HL-60 (cell line): ENCODE results near the gene SHANK2.

Experiments used
- TF ChIP-seq, protein P1 (sequence below): IDR thresholded peaks from 2 replicates; pipeline ENCODE4 v1.6.1; 2012; ENCODE audit warnings: low read depth; ENCODE audit not compliant: insufficient replicate concordance
- TF ChIP-seq, protein P2 (sequence below): IDR thresholded peaks from one replicate; pipeline ENCODE4 v1.5.1; 2011; ENCODE audit warnings: low read length, control low read depth, inconsistent platforms; ENCODE audit not compliant: insufficient read depth

DNA sequence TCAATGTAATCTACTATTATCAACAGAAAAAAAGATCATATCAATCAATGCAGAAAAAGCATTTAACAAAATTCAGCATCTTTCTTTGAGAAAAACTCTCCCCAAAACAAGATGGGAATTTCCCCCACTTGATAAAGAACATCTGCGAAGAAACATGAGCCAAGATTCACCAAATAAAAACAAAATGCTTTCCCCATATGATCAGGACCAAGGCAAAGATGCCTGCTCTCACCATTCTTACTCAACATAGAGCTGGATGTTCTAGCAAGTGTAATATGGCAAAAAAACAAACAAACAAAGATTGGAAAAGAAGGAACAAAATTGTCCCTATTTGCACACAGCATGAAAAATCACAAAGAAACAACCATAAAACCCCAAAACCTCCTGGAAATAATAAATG is 23.4 kb downstream of the SHANK2 start:
- TF ChIP-seq, protein P1, sequence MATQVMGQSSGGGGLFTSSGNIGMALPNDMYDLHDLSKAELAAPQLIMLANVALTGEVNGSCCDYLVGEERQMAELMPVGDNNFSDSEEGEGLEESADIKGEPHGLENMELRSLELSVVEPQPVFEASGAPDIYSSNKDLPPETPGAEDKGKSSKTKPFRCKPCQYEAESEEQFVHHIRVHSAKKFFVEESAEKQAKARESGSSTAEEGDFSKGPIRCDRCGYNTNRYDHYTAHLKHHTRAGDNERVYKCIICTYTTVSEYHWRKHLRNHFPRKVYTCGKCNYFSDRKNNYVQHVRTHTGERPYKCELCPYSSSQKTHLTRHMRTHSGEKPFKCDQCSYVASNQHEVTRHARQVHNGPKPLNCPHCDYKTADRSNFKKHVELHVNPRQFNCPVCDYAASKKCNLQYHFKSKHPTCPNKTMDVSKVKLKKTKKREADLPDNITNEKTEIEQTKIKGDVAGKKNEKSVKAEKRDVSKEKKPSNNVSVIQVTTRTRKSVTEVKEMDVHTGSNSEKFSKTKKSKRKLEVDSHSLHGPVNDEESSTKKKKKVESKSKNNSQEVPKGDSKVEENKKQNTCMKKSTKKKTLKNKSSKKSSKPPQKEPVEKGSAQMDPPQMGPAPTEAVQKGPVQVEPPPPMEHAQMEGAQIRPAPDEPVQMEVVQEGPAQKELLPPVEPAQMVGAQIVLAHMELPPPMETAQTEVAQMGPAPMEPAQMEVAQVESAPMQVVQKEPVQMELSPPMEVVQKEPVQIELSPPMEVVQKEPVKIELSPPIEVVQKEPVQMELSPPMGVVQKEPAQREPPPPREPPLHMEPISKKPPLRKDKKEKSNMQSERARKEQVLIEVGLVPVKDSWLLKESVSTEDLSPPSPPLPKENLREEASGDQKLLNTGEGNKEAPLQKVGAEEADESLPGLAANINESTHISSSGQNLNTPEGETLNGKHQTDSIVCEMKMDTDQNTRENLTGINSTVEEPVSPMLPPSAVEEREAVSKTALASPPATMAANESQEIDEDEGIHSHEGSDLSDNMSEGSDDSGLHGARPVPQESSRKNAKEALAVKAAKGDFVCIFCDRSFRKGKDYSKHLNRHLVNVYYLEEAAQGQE = no peak
- TF ChIP-seq, protein P2, sequence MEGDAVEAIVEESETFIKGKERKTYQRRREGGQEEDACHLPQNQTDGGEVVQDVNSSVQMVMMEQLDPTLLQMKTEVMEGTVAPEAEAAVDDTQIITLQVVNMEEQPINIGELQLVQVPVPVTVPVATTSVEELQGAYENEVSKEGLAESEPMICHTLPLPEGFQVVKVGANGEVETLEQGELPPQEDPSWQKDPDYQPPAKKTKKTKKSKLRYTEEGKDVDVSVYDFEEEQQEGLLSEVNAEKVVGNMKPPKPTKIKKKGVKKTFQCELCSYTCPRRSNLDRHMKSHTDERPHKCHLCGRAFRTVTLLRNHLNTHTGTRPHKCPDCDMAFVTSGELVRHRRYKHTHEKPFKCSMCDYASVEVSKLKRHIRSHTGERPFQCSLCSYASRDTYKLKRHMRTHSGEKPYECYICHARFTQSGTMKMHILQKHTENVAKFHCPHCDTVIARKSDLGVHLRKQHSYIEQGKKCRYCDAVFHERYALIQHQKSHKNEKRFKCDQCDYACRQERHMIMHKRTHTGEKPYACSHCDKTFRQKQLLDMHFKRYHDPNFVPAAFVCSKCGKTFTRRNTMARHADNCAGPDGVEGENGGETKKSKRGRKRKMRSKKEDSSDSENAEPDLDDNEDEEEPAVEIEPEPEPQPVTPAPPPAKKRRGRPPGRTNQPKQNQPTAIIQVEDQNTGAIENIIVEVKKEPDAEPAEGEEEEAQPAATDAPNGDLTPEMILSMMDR = no peak
